H1 (cell line): ENCODE results near the gene TTC3. TPM values are rescaled to one million over a fixed set of nuclear protein-coding genes. Genes with fewer than 3 reads are reported as not detected.
"Not testable (repeated sequence)": the region's sequence is repeated elsewhere in the genome, so short reads cannot be mapped to it uniquely, and the experiment has no call there.

Source experiments
- CTCF ChIA-PET: fragments of 300-600 bp; sonication (Branson Sonifier 250); formaldehyde crosslinking; loops from one replicate; lab custom pipeline; 2021; ENCODE audit not compliant: partially characterized antibody; lab: Charles Lee
- POLR2A ChIA-PET: fragments of 300-600 bp; sonication (Branson Sonifier 250); formaldehyde crosslinking; loops from one replicate; lab custom pipeline; 2021; ENCODE audit warnings: inconsistent platforms; ENCODE audit not compliant: partially characterized antibody; lab: Charles Lee
- DNase-seq, 2 experiments: peaks; one replicate each; pipeline versions ENCODE4 v3.0.0 to v3.0.0-alpha.2; 2010 to 2022; ENCODE audit warnings: low spot score in 2 of 2, low read depth in 1 of 2, mixed read lengths in 1 of 2
- FAIRE-seq: peaks from 2 replicates; lab custom pipeline; 2011; peaks lifted over from hg19 to GRCh38; lab: Jason Lieb, UNC
- H2AFZ ChIP-seq: 2 replicates; pipeline ENCODE4 v1.8.1; 2012; ENCODE audit warnings: low read length, inconsistent platforms
- H2AK5ac ChIP-seq: 2 replicates; pipeline ENCODE4 v1.6.1; 2013; ENCODE audit warnings: low read depth, low read length
- H2BK120ac ChIP-seq: replicated peaks from 2 replicates; pipeline ENCODE3; 2013; ENCODE audit warnings: low read depth, low read length, inconsistent platforms
- H2BK12ac ChIP-seq: 2 replicates; pipeline ENCODE4 v1.6.1; 2013; ENCODE audit warnings: low read depth, low read length
- H2BK15ac ChIP-seq: 2 replicates; pipeline ENCODE4 v1.6.1; 2013; ENCODE audit warnings: low read length
- H2BK20ac ChIP-seq: 2 replicates; pipeline ENCODE4 v1.6.1; 2013; ENCODE audit warnings: low read length
- H2BK5ac ChIP-seq: 2 replicates; pipeline ENCODE4 v1.6.1; 2013; ENCODE audit warnings: low read depth, low read length
- H3K14ac ChIP-seq: 2 replicates; pipeline ENCODE4 v1.6.1; 2013; ENCODE audit warnings: inconsistent platforms; ENCODE audit not compliant: insufficient read length
- H3K18ac ChIP-seq: 2 replicates; pipeline ENCODE4 v1.6.1; 2013; ENCODE audit warnings: low read length; ENCODE audit errors: extremely low read depth
- H3K23ac ChIP-seq: 2 replicates; pipeline ENCODE4 v1.6.1; 2013; ENCODE audit warnings: inconsistent platforms; ENCODE audit not compliant: insufficient read length
- H3K23me2 ChIP-seq: 2 replicates; pipeline ENCODE4 v1.6.1; 2013; ENCODE audit warnings: low read depth, low read length
- H3K27ac ChIP-seq: 2 replicates; pipeline ENCODE4 v1.6.1; 2011; ENCODE audit warnings: low read depth, low read length, inconsistent platforms
- H3K27me3 ChIP-seq, 4 experiments: replicated peaks in 1 of 4; 1 replicate in 1 of 4; 2 replicates in 3 of 4; pipeline versions ENCODE4 v1.6.1 to v1.8.1; 2011 to 2013; ENCODE audit warnings: low read length in 3 of 4, mild to moderate bottlenecking in 3 of 4, inconsistent platforms in 2 of 4, mixed read lengths in 2 of 4, moderate library complexity in 1 of 4; ENCODE audit not compliant: control insufficient read depth in 3 of 4, insufficient read depth in 3 of 4; ENCODE audit errors: extremely low read depth in 1 of 4
- H3K36me3 ChIP-seq, 4 experiments: 2 replicates each; pipeline versions ENCODE4 v1.6.1 to v1.8.1; 2011 to 2013; ENCODE audit warnings: mild to moderate bottlenecking in 4 of 4, low read length in 3 of 4, moderate library complexity in 2 of 4, control low read depth in 1 of 4, inconsistent platforms in 1 of 4; ENCODE audit not compliant: insufficient read depth in 4 of 4, control insufficient read depth in 2 of 4
- H3K4ac ChIP-seq: replicated peaks from 2 replicates; pipeline ENCODE3; 2013; ENCODE audit warnings: low read length, low read depth, mixed read lengths, inconsistent platforms; ENCODE audit not compliant: insufficient read length
- H3K4me1 ChIP-seq, 4 experiments: replicated peaks in 1 of 4; 1 replicate in 1 of 4; 2 replicates in 3 of 4; pipeline versions ENCODE4 v1.6.1 to v1.8.1; 2011 to 2013; ENCODE audit warnings: low read length in 3 of 4, inconsistent platforms in 2 of 4, mixed read lengths in 1 of 4; ENCODE audit not compliant: insufficient read depth in 4 of 4, control insufficient read depth in 3 of 4
- H3K4me2 ChIP-seq, 2 experiments: 2 replicates each; pipeline versions ENCODE4 v1.6.1 to v1.8.1; 2011 to 2013; ENCODE audit warnings: low read depth in 2 of 2, low read length in 2 of 2, control low read depth in 1 of 2, inconsistent platforms in 1 of 2, mild to moderate bottlenecking in 1 of 2; ENCODE audit not compliant: insufficient read depth in 1 of 2
- H3K4me3 ChIP-seq, 4 experiments: fragments of 200-600, 300-600 bp in 1 of 4; sonication (generic), shearing (Covaris generic), sonication (Bioruptor Twin) in 1 of 4; 2 replicates each; pipeline versions ENCODE4 v1.5.1 to v1.8.1; 2011 to 2016; ENCODE audit warnings: low read length in 4 of 4, low read depth in 3 of 4, control low read depth in 2 of 4, inconsistent platforms in 2 of 4, mild to moderate bottlenecking in 2 of 4, mixed read lengths in 1 of 4, moderate library complexity in 1 of 4; ENCODE audit not compliant: insufficient read depth in 2 of 4; ENCODE audit errors: extremely low read depth in 1 of 4
- H3K56ac ChIP-seq: replicated peaks from 2 replicates; pipeline ENCODE3; 2013; ENCODE audit warnings: low read depth, mild to moderate bottlenecking, mixed read lengths, low read length, inconsistent platforms; ENCODE audit not compliant: insufficient read length
- H3K79me1 ChIP-seq: 2 replicates; pipeline ENCODE4 v1.6.1; 2013; ENCODE audit warnings: low read depth, low read length, control low read depth
- H3K79me2 ChIP-seq, 2 experiments: 2 replicates each; pipeline versions ENCODE4 v1.6.1 to v1.8.1; 2012 to 2013; ENCODE audit warnings: low read length in 2 of 2, mild to moderate bottlenecking in 2 of 2, inconsistent platforms in 1 of 2; ENCODE audit not compliant: insufficient read depth in 2 of 2, control insufficient read depth in 1 of 2
- H3K9ac ChIP-seq, 4 experiments: replicated peaks in 1 of 4; 1 replicate in 1 of 4; 2 replicates in 3 of 4; pipeline versions ENCODE4 v1.6.1 to v1.8.1; 2011 to 2013; ENCODE audit warnings: low read depth in 3 of 4, low read length in 3 of 4, control low read depth in 2 of 4, mild to moderate bottlenecking in 2 of 4, moderate library complexity in 2 of 4, inconsistent platforms in 1 of 4; ENCODE audit errors: extremely low read depth in 1 of 4
- H3K9me3 ChIP-seq, 2 experiments: 2 replicates each; pipeline versions ENCODE4 v1.6.1 to v1.8.1; 2012 to 2013; ENCODE audit warnings: mild to moderate bottlenecking in 2 of 2, moderate library complexity in 2 of 2, control low read depth in 1 of 2, inconsistent platforms in 1 of 2, low read depth in 1 of 2, low read length in 1 of 2, mixed read lengths in 1 of 2; ENCODE audit not compliant: insufficient read depth in 2 of 2
- H4K20me1 ChIP-seq, 2 experiments: replicated peaks in 1 of 2; 2 replicates each; pipeline versions ENCODE3 to v1.8.1; 2011 to 2013; ENCODE audit warnings: inconsistent platforms in 2 of 2, low read length in 2 of 2, mild to moderate bottlenecking in 1 of 2; ENCODE audit not compliant: insufficient read depth in 2 of 2, control insufficient read depth in 1 of 2
- H4K5ac ChIP-seq: 2 replicates; pipeline ENCODE4 v1.6.1; 2013; ENCODE audit warnings: low read length, low read depth, mixed read lengths, inconsistent platforms; ENCODE audit not compliant: insufficient read length
- H4K8ac ChIP-seq: 2 replicates; pipeline ENCODE4 v1.8.0; 2013; ENCODE audit warnings: mild to moderate bottlenecking, moderate library complexity, low read length, inconsistent platforms; ENCODE audit not compliant: insufficient read depth; ENCODE audit errors: extremely low read depth
- H4K91ac ChIP-seq: replicated peaks from 2 replicates; pipeline ENCODE3; 2013; ENCODE audit warnings: low read length, mixed read lengths, inconsistent platforms; ENCODE audit not compliant: insufficient read length
- WGBS, 2 experiments: shearing (Covaris generic) in 1 of 2; methylation state at CpG; one replicate each; pipeline versions ENCODE4 v1.1.6 to v1.1.7; 2013 to 2015; ENCODE audit warnings: low lambda C conversion rate in 2 of 2, mixed read lengths in 2 of 2, inconsistent platforms in 1 of 2, low coverage in 1 of 2, missing lambda C conversion rate in 1 of 2; ENCODE audit not compliant: insufficient replicate concordance in 2 of 2, insufficient coverage in 1 of 2, insufficient read length in 1 of 2; ENCODE audit errors: extremely low coverage in 1 of 2, missing lambda C conversion rate in 1 of 2; 5-methylcytosine and 5-hydroxymethylcytosine counted together
- polyA plus RNA-seq, 7 experiments: library from polyadenylated mRNA; depleted of rRNA in 3 of 7; stranded (reverse) in 5 of 7; unstranded in 2 of 7; fragments of >200 nt in 5 of 7; fragments of 200-250 nt in 2 of 7; gene quantifications; 1 replicate in 5 of 7; 2 replicates in 1 of 7; 4 replicates in 1 of 7; pipeline versions ENCODE4 v1.2.1 to v1.2.3, GENCODE V29; 2011 to 2013; ENCODE audit warnings: missing spikeins in 2 of 7, mixed read lengths in 2 of 7
- total RNA-seq: library from RNA; stranded (reverse); fragmentation: NEBNext Ultra II Directional; extraction: Animal tissue kit (Norgen Biotek cat#: 25700); gene quantifications from 2 replicates; pipeline ENCODE4 v1.2.1, GENCODE V29; 2021

Gene TTC3
- total and polyA plus RNA-seq, 2 of the 8 experiments (the other 6 are each of a cell fraction or from before 2014, with no cell fraction given) = 11.0 to 36.2 TPM

DNA sequence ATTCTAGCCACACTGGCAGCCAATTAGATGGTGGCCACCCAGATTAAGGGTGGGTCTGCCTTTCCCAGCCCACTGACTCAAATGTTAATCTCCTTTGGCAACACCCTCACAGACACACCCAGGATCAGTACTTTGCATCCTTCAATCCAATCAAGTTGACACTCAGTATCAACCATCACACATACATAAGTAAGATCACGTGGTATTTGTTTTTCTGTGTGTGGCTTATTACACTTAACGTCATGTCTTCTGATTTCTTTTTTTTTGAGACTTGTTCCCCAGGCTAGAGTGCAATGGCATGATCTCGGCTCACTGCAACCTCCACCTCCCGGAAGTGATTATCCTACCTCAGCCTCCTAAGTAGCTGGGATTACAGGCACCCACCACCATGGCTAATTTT is 38.7 kb upstream of the TTC3 start:
- H2BK20ac ChIP-seq, H4K8ac ChIP-seq, H2BK15ac ChIP-seq, CTCF ChIA-PET, H2BK12ac ChIP-seq, H3K4me1 ChIP-seq, H3K4me3 ChIP-seq, H3K56ac ChIP-seq, H3K79me1 ChIP-seq, H4K20me1 ChIP-seq, H3K9ac ChIP-seq, H3K23me2 ChIP-seq, H2BK120ac ChIP-seq, H2BK5ac ChIP-seq, DNase-seq, H3K36me3 ChIP-seq, H2AK5ac ChIP-seq, H3K18ac ChIP-seq, H3K79me2 ChIP-seq, H3K23ac ChIP-seq, H3K14ac ChIP-seq, H3K9me3 ChIP-seq, H3K4me2 ChIP-seq, FAIRE-seq, H3K27ac ChIP-seq, H4K91ac ChIP-seq, H2AFZ ChIP-seq, H3K4ac ChIP-seq, H4K5ac ChIP-seq: not testable (repeated sequence)
- WGBS, 2 experiments = 93% methylated on average over 4 of the region's 4 CpGs; no CpG with 5 or more reads in 1 of the 2 experiments
- POLR2A ChIA-PET = interaction anchor here (1.1 kb wide), 1 partner anchor 37 kb away, joined by 3 read pairs; no protein-coding TSS in a partner anchor
- H3K27me3 ChIP-seq = peaks cover 0 to 21% (median 10%) of the 10 kb centered on the region in 4 experiments; a peak in 6 of 7 replicates
